Measurements from ENCODE around the gene SNN.

The SNN gene

GRCh38 chr16:11679941-11680911, 12.0 kb downstream of the SNN start:
- DNase-seq (ENCODE audit: low read depth) = no peak

GRCh38 chr16:11681556-11681955, 13.3 kb downstream of the SNN start:
- no peak for DNase-seq (ENCODE audit: low read depth)

- no peak for DNase-seq (ENCODE audit: low read depth)
These were observed 13.9 kb downstream of the SNN start for GRCh38 chr16:11681976-11682654.

- no peak for DNase-seq (ENCODE audit: low read depth)
These were observed 14.4 kb downstream of the SNN start for GRCh38 chr16:11682655-11683096.

- no peak for DNase-seq (ENCODE audit: low read depth)
These were observed 14.9 kb downstream of the SNN start for GRCh38 chr16:11683145-11683544.

- DNase-seq (ENCODE audit: low read depth) = no peak
These were observed 16.2 kb downstream of the SNN start for GRCh38 chr16:11684231-11685025.

- DNase-seq (ENCODE audit: low read depth) = no peak
These were observed 17.8 kb downstream of the SNN start for GRCh38 chr16:11685844-11686618.

GRCh38 chr16:11686713-11687380, 18.6 kb downstream of the SNN start:
- no peak for DNase-seq (ENCODE audit: low read depth)

- DNase-seq (ENCODE audit: low read depth) = no peak
These were observed 19.6 kb downstream of the SNN start for GRCh38 chr16:11687601-11688519.

- no peak for DNase-seq (ENCODE audit: low read depth)
These were observed 20.2 kb downstream of the SNN start for GRCh38 chr16:11688520-11688886.

- DNase-seq (ENCODE audit: low read depth) = no peak
These were observed 21.0 kb downstream of the SNN start for GRCh38 chr16:11689031-11689840.

GRCh38 chr16:11691235-11691634, 23.0 kb downstream of the SNN start:
- DNase-seq (ENCODE audit: low read depth) = no peak

GRCh38 chr16:11691771-11692170, 23.5 kb downstream of the SNN start:
- DNase-seq (ENCODE audit: low read depth) = no peak

- DNase-seq (ENCODE audit: low read depth) = no peak
These were observed 23.9 kb downstream of the SNN start for GRCh38 chr16:11692171-11692570.

GRCh38 chr16:11692651-11693050, 24.4 kb downstream of the SNN start:
- DNase-seq (ENCODE audit: low read depth) = no peak

- no peak for DNase-seq (ENCODE audit: low read depth)
These were observed 28.2 kb downstream of the SNN start for GRCh38 chr16:11696266-11697012.

GRCh38 chr16:11697319-11697718, 29.1 kb downstream of the SNN start:
- DNase-seq (ENCODE audit: low read depth) = no peak

GRCh38 chr16:11698271-11698689, 30.0 kb downstream of the SNN start:
- no peak for DNase-seq (ENCODE audit: low read depth)

Data from stimulated activated CD8-positive, alpha-beta memory T cell treated with anti-CD3 and anti-CD28 coated beads, Interleukin-15, amount 100 ng/mL, for 24 hours (primary cell).